Lower leg skin (tissue), 3 donors: ENCODE results near the gene TXNDC15.

ENCODE experiments used
- CTCF ChIP-seq, 3 donors: fragments of 450-650 bp; IDR thresholded peaks; one replicate each; pipeline ENCODE4 v1.5.1; 2016; ENCODE audit warnings: antibody characterized with exemption in 3 of 3, mild to moderate bottlenecking in 3 of 3, moderate library complexity in 2 of 3
- POLR2A ChIP-seq, 2 donors: fragments of 450-650 bp; IDR thresholded peaks; one replicate each; pipeline ENCODE4 v1.6.1; 2016 to 2017; ENCODE audit warnings: antibody characterized with exemption in 2 of 2, mild to moderate bottlenecking in 1 of 2, moderate library complexity in 1 of 2

- TF ChIP-seq CTCF (IDR thresholded peaks at IDR 0.05) (no peak), POLR2A (IDR thresholded peaks at IDR 0.05) (no peak)
Observed at GRCh38 chr5:134824681-134825080, 49.5 kb upstream of the TXNDC15 start.
